Activated CD8-positive, alpha-beta T cell treated with anti-CD3 and anti-CD28 coated beads for 36 hours (primary cell): ENCODE measurements around the gene ARMH3. TPM values are rescaled to one million over a fixed set of nuclear protein-coding genes. Genes with fewer than 3 reads are reported as not detected.
A peak's percentile ranks its signal among the peaks of the same experiment; 100 is the strongest.

Experiments used
- ATAC-seq: fragments of 200-7000 bp; cut with Tn5 transposase; one replicate; pipeline ENCODE4 v1.10.0; 2021; ENCODE audit warnings: mild to moderate bottlenecking, moderate library complexity
- CTCF ChIA-PET: fragments of 350-600 bp; sonication (Branson Sonifier 250); formaldehyde crosslinking; loops from one replicate; lab custom pipeline; 2021; ENCODE audit warnings: antibody characterized with exemption; lab: Charles Lee
- POLR2A ChIA-PET: fragments of 350-600 bp; sonication (Branson Sonifier 250); formaldehyde crosslinking; loops from one replicate; lab custom pipeline; 2021; ENCODE audit warnings: antibody characterized with exemption; lab: Charles Lee
- DNase-seq: peaks from one replicate; pipeline ENCODE4 v3.0.0-alpha.2; 2020
- H3K27ac Mint-ChIP-seq: one replicate; pipeline ENCODE4 v1.8.0; 2021; ENCODE audit warnings: mild to moderate bottlenecking, mixed read lengths
- H3K27me3 Mint-ChIP-seq: one replicate; pipeline ENCODE4 v1.8.0; 2021; ENCODE audit warnings: mixed read lengths
- H3K36me3 Mint-ChIP-seq: one replicate; pipeline ENCODE4 v1.8.0; 2021; ENCODE audit warnings: low read depth, mixed read lengths
- H3K4me1 Mint-ChIP-seq: one replicate; pipeline ENCODE4 v1.8.0; 2021; ENCODE audit warnings: low read depth, mixed read lengths
- H3K4me3 Mint-ChIP-seq: one replicate; pipeline ENCODE4 v1.8.0; 2021; ENCODE audit warnings: mild to moderate bottlenecking, moderate library complexity, mixed read lengths
- H3K9me3 Mint-ChIP-seq: one replicate; pipeline ENCODE4 v1.8.0; 2021; ENCODE audit warnings: mixed read lengths
- CTCF ChIP-seq: fragments of 200-600 bp; IDR thresholded peaks from one replicate; pipeline ENCODE4 v1.8.0; 2022; ENCODE audit warnings: antibody characterized with exemption, mild to moderate bottlenecking
- intact Hi-C: fragments of 100-400 bp; cut with micrococcal nuclease; formaldehyde crosslinking; loops from one replicate; pipeline ENCODE4 v1.10.0; 2022
- total RNA-seq, 2 experiments: library from RNA; stranded (reverse); gene quantifications; one replicate each; pipeline ENCODE4 v1.2.3, GENCODE V29; 2021

ARMH3 gene
- total RNA-seq, 2 experiments from 2014 or later, result 16.2 to 18.4 TPM

GRCh38 chr10:101968286-101968939, 87.6 kb downstream of the ARMH3 start:
- Mint-ChIP-seq H3K27me3 (no peaks in the 10 kb centered on the region), H3K4me3 (no peak overlapping the region), H3K4me1 (peaks cover 27% of the 10 kb centered on the region), H3K27ac (no peak overlapping the region), H3K36me3 (peaks cover 30% of the 10 kb centered on the region), H3K9me3 (no peaks in the 10 kb centered on the region)
- ATAC-seq (no peak), DNase-seq (no peak)
- ChIA-PET POLR2A (no interaction called here), CTCF (interaction anchor here (1.0 to 2.0 kb wide), 6 partner anchors 11 to 145 kb away, joined by 3 to 8 read pairs (median 3); no protein-coding TSS in a partner anchor)
- intact Hi-C loops, result no loop called here
- TF ChIP-seq CTCF, result no peak

GRCh38 chr10:101967713-101968112, 88.3 kb downstream of the ARMH3 start:
- Mint-ChIP-seq H3K9me3 (no peaks in the 10 kb centered on the region), H3K4me3 (no peak overlapping the region)
- ATAC-seq, result no peak

GRCh38 chr10:101967119-101967518, 88.9 kb downstream of the ARMH3 start:
- peaks cover 27% of the 10 kb centered on the region for H3K36me3 Mint-ChIP-seq
- H3K9me3 Mint-ChIP-seq, result no peaks in the 10 kb centered on the region
- POLR2A ChIA-PET, result no interaction called here
- CTCF ChIA-PET, result interaction anchor here (1.0 to 1.6 kb wide), 4 partner anchors 11 to 43 kb away, joined by 3 to 4 read pairs (median 4); no protein-coding TSS in a partner anchor
- H3K27ac Mint-ChIP-seq, result no peak overlapping the region
- no peak for ATAC-seq
- TF ChIP-seq CTCF, result no peak
- peaks cover 25% of the 10 kb centered on the region for H3K4me1 Mint-ChIP-seq
- DNase-seq, result no peak
- no peaks in the 10 kb centered on the region for H3K27me3 Mint-ChIP-seq
- intact Hi-C loops, result no loop called here
- H3K4me3 Mint-ChIP-seq, result no peak overlapping the region

More at GRCh38 chr10:101967713-101968112, 88.3 kb downstream of the ARMH3 start:
- CTCF ChIA-PET, result interaction anchor here (1.6 kb wide), 1 partner anchor 42 kb away, joined by 4 read pairs; no protein-coding TSS in a partner anchor
- POLR2A ChIA-PET, result no interaction called here
- DNase-seq, result no peak
- peaks cover 29% of the 10 kb centered on the region for H3K36me3 Mint-ChIP-seq
- H3K4me1 Mint-ChIP-seq, result peaks cover 25% of the 10 kb centered on the region
- TF ChIP-seq CTCF, result no peak
- no peaks in the 10 kb centered on the region for H3K27me3 Mint-ChIP-seq
- no peak overlapping the region for H3K27ac Mint-ChIP-seq
- intact Hi-C loops, result no loop called here

GRCh38 chr10:101965075-101965765, 90.8 kb downstream of the ARMH3 start:
- Mint-ChIP-seq H3K9me3 (no peaks in the 10 kb centered on the region), H3K27ac (peak overlapping the region; percentile 3), H3K36me3 (peaks cover 23% of the 10 kb centered on the region), H3K4me3 (no peak overlapping the region), H3K4me1 (peaks cover 23% of the 10 kb centered on the region), H3K27me3 (no peaks in the 10 kb centered on the region)
- intact Hi-C loops, result no loop called here
- ATAC-seq, result no peak
- DNase-seq, result no peak
- TF ChIP-seq CTCF, result no peak
- ChIA-PET CTCF (no interaction called here), POLR2A (no interaction called here)
